NB4 (cell line): ENCODE measurements around the gene SPSB3.

Experiments
- DNase-seq: peaks from one replicate; pipeline ENCODE4 v3.0.0; 2010; ENCODE audit warnings: low read depth
- H3K4me3 ChIP-seq: one replicate; pipeline ENCODE4 v1.5.1; 2011; ENCODE audit warnings: mild to moderate bottlenecking, low read depth, low read length, moderate library complexity
- MYC ChIP-seq: IDR thresholded peaks from 2 replicates; pipeline ENCODE4 v1.6.1; 2011; ENCODE audit warnings: low read depth, low read length
- POLR2A ChIP-seq: IDR thresholded peaks from 2 replicates; pipeline ENCODE4 v1.6.1; 2011; ENCODE audit warnings: mild to moderate bottlenecking; ENCODE audit not compliant: insufficient read length; ENCODE audit errors: extremely low read depth
- TF ChIP-seq, protein P1 (sequence below): IDR thresholded peaks from 2 replicates; pipeline ENCODE4 v1.6.1; 2011; ENCODE audit warnings: low read depth, low read length
- TF ChIP-seq, protein P2 (sequence below): IDR thresholded peaks from one replicate; pipeline ENCODE4 v1.5.1; 2012; ENCODE audit warnings: low read depth, low read length

SPSB3 gene

DNA sequence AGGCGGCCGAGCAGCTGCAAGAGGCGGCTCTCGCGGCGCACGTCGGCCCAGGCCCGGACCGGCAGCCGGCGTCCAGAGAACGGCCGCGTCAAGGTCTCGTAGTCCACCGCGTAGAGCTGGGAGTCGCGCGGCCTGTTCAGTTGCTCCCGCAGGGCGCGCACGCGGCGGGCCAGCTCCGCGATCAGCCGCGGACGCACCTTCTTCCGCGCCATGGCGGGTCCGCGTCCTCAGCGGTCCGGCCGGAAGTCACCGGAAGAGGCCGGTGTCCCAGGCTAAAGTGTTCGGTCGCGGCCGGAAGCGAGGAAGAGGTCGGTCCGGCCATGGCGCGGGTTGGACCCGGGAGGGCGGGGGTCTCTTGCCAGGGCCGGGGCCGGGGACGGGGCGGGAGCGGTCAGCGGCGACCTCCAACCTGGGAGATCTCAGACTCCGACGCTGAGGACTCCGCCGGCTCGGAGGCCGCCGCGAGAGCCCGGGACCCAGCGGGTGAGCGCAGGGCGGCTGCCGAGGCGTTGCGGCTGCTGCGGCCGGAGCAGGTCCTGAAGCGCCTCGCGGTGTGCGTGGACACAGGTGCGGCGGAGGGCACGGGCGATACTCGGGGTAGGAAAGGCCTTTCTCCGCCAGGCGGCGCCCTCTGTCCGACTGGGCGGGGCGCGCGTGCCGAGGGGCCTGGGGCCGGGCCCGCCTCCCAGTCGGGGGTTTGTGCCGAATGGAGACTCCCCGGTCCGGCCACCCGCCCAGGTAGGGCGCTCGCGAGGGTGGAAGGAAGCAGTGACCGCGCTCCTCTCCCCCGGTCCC is 9.3 kb downstream of the SPSB3 start, which contains the start of gene MRPS34:
MRPS34 (minus strand) TSS at position 227 of the 795 bp plus-strand sequence; CDS start at position 212, 15 bp downstream.
- TF ChIP-seq, protein P1, sequence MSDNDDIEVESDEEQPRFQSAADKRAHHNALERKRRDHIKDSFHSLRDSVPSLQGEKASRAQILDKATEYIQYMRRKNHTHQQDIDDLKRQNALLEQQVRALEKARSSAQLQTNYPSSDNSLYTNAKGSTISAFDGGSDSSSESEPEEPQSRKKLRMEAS, result peak; percentile 77
- TF ChIP-seq POLR2A, result peak; percentile 76
- TF ChIP-seq, protein P2, sequence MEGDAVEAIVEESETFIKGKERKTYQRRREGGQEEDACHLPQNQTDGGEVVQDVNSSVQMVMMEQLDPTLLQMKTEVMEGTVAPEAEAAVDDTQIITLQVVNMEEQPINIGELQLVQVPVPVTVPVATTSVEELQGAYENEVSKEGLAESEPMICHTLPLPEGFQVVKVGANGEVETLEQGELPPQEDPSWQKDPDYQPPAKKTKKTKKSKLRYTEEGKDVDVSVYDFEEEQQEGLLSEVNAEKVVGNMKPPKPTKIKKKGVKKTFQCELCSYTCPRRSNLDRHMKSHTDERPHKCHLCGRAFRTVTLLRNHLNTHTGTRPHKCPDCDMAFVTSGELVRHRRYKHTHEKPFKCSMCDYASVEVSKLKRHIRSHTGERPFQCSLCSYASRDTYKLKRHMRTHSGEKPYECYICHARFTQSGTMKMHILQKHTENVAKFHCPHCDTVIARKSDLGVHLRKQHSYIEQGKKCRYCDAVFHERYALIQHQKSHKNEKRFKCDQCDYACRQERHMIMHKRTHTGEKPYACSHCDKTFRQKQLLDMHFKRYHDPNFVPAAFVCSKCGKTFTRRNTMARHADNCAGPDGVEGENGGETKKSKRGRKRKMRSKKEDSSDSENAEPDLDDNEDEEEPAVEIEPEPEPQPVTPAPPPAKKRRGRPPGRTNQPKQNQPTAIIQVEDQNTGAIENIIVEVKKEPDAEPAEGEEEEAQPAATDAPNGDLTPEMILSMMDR, result peak; percentile 46
- peak; percentile 81 for TF ChIP-seq MYC
- H3K4me3 ChIP-seq, result peak within 1 kb of the TSS; percentile 85
- peak; percentile 86 for DNase-seq

DNA sequence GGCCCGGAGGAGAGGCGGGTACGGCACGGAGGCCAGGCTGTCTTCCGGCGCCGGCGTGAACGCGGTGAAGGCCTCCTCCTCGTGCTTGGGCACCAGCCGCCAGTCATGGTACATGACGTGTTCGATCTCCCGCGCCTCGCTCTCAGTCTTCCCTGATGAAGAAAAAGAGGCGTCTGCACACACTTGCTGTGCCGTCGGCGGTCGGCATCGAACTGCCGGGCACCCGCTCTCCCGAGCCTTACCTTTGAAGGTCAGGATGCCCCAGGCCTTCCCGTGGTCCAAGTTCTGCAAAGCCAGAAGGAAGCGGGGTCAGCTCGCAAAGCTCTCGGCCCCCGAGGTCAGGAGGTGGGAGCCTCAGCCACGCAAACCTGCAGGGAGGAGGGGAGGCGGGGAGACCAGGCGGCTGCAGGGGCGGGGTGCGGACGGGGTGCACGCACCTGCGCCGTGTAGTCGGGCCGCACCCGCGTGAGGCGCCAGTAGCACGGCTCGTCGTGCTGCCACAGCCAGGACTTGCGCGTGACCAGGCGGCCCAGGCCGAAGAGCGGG is 9.9 kb downstream of the SPSB3 start, which contains the start of gene EME2:
EME2 (plus strand) TSS at position 449 of the 546 bp plus-strand sequence. CDS start 418 bp downstream, outside the sequence.
- TF ChIP-seq, protein P2, result no peak
- TF ChIP-seq, protein P1, result peak; percentile 49; the same call in 1 of the 2 replicates
- TF ChIP-seq MYC, result no peak; the same call in 1 of the 2 replicates
- peak; percentile 63 for DNase-seq
- peak within 1 kb of the TSS; percentile 85 for H3K4me3 ChIP-seq

DNA sequence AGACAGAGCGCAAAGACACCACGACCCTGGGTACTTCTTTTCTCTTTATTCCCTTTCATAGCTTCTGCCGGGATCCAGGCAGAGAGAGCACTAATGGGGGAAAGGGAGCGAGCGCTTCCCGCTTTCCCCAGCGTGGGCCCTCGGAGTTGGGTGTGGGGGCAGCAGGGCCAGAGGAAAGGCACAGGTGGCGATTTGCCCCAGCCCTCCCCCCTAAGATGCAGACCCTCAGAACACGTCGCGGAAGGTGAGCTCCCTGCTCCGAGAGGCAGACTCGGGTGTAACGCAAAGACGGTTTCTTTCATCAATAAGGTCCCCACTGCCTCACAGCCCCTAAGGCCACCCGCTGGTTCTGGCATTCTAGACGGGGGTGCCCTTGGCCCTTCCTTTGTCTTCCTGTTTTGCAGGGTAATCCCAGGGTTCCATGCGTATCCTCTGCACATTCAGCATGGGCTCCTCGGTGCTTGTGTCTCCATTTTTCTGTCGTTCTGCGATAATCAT is 10.5 kb downstream of the SPSB3 start:
- TF ChIP-seq, protein P2, result no peak
- TF ChIP-seq MYC, result no peak
- no peak for TF ChIP-seq POLR2A
- TF ChIP-seq, protein P1, result no peak
- no peak for DNase-seq
- H3K4me3 ChIP-seq, result peak overlapping the region; percentile 85

DNA sequence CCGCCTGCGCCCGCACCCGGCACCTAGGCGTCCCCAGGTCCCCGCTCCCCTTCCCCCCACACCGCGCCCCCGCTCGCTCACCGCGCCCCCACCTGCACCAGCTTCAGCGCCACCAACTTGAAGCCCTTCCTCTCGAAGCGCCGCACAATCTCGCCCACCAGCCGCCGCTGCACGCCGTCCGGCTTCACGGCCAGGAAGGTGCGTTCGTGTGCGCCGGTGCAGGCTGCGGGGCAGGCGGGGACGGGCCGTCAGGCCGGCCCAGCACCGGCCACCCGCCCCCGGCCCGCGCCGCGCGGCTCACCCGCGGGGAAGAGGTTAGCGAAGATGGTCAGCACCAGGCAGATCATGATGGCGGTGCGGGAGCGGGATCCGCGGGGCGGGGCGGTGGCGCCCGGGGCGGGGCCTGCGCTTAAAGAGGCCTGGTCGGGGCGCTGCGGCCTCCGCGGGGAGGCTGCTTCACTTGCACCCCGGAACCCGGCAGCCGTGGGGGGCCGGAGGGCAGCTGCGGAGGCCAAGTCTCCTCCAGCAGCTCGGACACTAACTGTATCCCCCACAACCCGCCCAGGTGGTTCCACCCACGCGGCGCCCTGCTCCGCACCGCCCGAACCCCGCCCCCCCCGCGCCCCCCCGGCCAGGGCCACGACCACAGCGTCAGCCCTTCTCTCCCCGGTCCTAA is 11.0 kb downstream of the SPSB3 start, which contains the start of gene NME3:
NME3 (minus strand) TSS at position 356 of the 676 bp plus-strand sequence; CDS start at position 347, 9 bp downstream.
- peak; percentile 73 for DNase-seq
- peak within 1 kb of the TSS; percentile 85 for H3K4me3 ChIP-seq

More for the DNA sequence above, 11.0 kb downstream of the SPSB3 start, which contains the start of gene NME3:
- TF ChIP-seq, protein P1, result no peak
- TF ChIP-seq MYC (no peak; the same call in 1 of the 2 replicates), POLR2A (no peak)
- TF ChIP-seq, protein P2, result no peak
